ENCODE data around the gene MNAT1. TPM values are rescaled to one million over a fixed set of nuclear protein-coding genes. Genes with fewer than 3 reads are reported as not detected.
A peak's percentile ranks its signal among the peaks of the same experiment; 100 is the strongest.

MNAT1 gene
- total RNA-seq = 40.4 to 44.1 TPM (median 41.5 TPM) in 3 replicates

- H3K4me1 Mint-ChIP-seq = peaks cover 22% of the 10 kb centered on the region
- H3K27me3 Mint-ChIP-seq (ENCODE audit: low read depth) = peaks cover 17% of the 10 kb centered on the region
- H3K4me3 Mint-ChIP-seq = peak within 1 kb of the TSS; percentile 94
Measured at GRCh38 chr14:60734465-60735242, at the start of gene MNAT1. Gene MNAT1 (plus strand): TSS chr14:60734761. CDS start chr14:60734863, 102 bp downstream.

GRCh38 chr14:60686865-60687264 lies 47.7 kb upstream of the MNAT1 start:
- Mint-ChIP-seq H3K27me3 (ENCODE audit: low read depth) (no peaks in the 10 kb centered on the region), H3K4me3 (no peak overlapping the region), H3K36me3 (no peaks in the 10 kb centered on the region), H3K9me3 (peaks cover 5% of the 10 kb centered on the region), H3K4me1 (no peaks in the 10 kb centered on the region), H3K27ac (no peak overlapping the region)
- TF ChIP-seq CTCF (IDR thresholded peaks at IDR 0.05; ENCODE audit: unreplicated experiment) = no peak
- DNase-seq (ENCODE audit: low spot score in 2 of 2, unreplicated experiment in 2 of 2) = no peak

More at GRCh38 chr14:60734465-60735242, at the start of gene MNAT1:
- H3K27ac Mint-ChIP-seq = peak within 1 kb of the TSS; percentile 97
- H3K36me3 Mint-ChIP-seq = peaks cover 4% of the 10 kb centered on the region
- TF ChIP-seq CTCF (IDR thresholded peaks at IDR 0.05; ENCODE audit: unreplicated experiment) = no peak
- peaks cover 6% of the 10 kb centered on the region for H3K9me3 Mint-ChIP-seq
- DNase-seq (ENCODE audit: low spot score in 2 of 2, unreplicated experiment in 2 of 2) = peak; percentile 60 to 83

- no peaks in the 10 kb centered on the region for H3K36me3 Mint-ChIP-seq
- TF ChIP-seq CTCF (IDR thresholded peaks at IDR 0.05; ENCODE audit: unreplicated experiment) = no peak
- no peak for DNase-seq (ENCODE audit: low spot score in 2 of 2, unreplicated experiment in 2 of 2)
- no peak overlapping the region for H3K27ac Mint-ChIP-seq
- H3K27me3 Mint-ChIP-seq (ENCODE audit: low read depth) = peaks cover 2% of the 10 kb centered on the region
- no peak overlapping the region for H3K4me3 Mint-ChIP-seq
- H3K9me3 Mint-ChIP-seq = peaks cover 2% of the 10 kb centered on the region
- no peaks in the 10 kb centered on the region for H3K4me1 Mint-ChIP-seq
Measured at GRCh38 chr14:60691383-60692113, 43.0 kb upstream of the MNAT1 start.

GRCh38 chr14:60695327-60695726 lies 39.2 kb upstream of the MNAT1 start:
- Mint-ChIP-seq H3K4me1 (no peaks in the 10 kb centered on the region), H3K27me3 (ENCODE audit: low read depth) (peaks cover 5% of the 10 kb centered on the region), H3K27ac (no peak overlapping the region), H3K9me3 (peaks cover 28% of the 10 kb centered on the region), H3K4me3 (no peak overlapping the region), H3K36me3 (peaks cover under 1% of the 10 kb centered on the region)
- DNase-seq (ENCODE audit: low spot score in 2 of 2, unreplicated experiment in 2 of 2) = no peak
- TF ChIP-seq CTCF (IDR thresholded peaks at IDR 0.05; ENCODE audit: unreplicated experiment) = no peak

GRCh38 chr14:60700598-60700997 lies 34.0 kb upstream of the MNAT1 start:
- no peak for DNase-seq (ENCODE audit: low spot score in 2 of 2, unreplicated experiment in 2 of 2)
- TF ChIP-seq CTCF (IDR thresholded peaks at IDR 0.05; ENCODE audit: unreplicated experiment) = no peak
- Mint-ChIP-seq H3K9me3 (peaks cover 42% of the 10 kb centered on the region), H3K4me1 (no peaks in the 10 kb centered on the region), H3K36me3 (peaks cover 9% of the 10 kb centered on the region), H3K27me3 (ENCODE audit: low read depth) (peaks cover 3% of the 10 kb centered on the region), H3K27ac (no peak overlapping the region), H3K4me3 (no peak overlapping the region)

All from mesothelial cell of epicardium (in vitro differentiated cells).